Raji (cell line): ENCODE results near the gene COCH.

Experiments
- POLR2A ChIP-seq: IDR thresholded peaks from 2 replicates; pipeline ENCODE4 v1.6.1; 2011; ENCODE audit warnings: low read depth, low read length, control low read depth; ENCODE audit not compliant: insufficient read depth

The COCH gene

GRCh38 chr14:30868736-30869135, 5.6 kb upstream of the COCH start:
- TF ChIP-seq POLR2A: no peak

GRCh38 chr14:30869551-30870155, 4.7 kb upstream of the COCH start:
- TF ChIP-seq POLR2A: no peak

GRCh38 chr14:30872602-30873001, 1.8 kb upstream of the COCH start:
- no peak for TF ChIP-seq POLR2A

GRCh38 chr14:30873308-30874119, 845 bp upstream of the COCH start:
- TF ChIP-seq POLR2A: no peak

- TF ChIP-seq POLR2A: no peak
These were observed 834 bp downstream of the COCH start for GRCh38 chr14:30874999-30875787.

- TF ChIP-seq POLR2A: no peak
These were observed 1.4 kb downstream of the COCH start for GRCh38 chr14:30875788-30876053.

- TF ChIP-seq POLR2A: no peak
These were observed 2.3 kb downstream of the COCH start for GRCh38 chr14:30876692-30877091.

- TF ChIP-seq POLR2A: no peak
These were observed 8.1 kb downstream of the COCH start for GRCh38 chr14:30882431-30882830.

GRCh38 chr14:30883508-30884294, 9.3 kb downstream of the COCH start:
- no peak for TF ChIP-seq POLR2A

- TF ChIP-seq POLR2A: no peak
These were observed 10.5 kb downstream of the COCH start for GRCh38 chr14:30884901-30885300.

- no peak for TF ChIP-seq POLR2A
These were observed 11.7 kb downstream of the COCH start for GRCh38 chr14:30885840-30886740.

- no peak for TF ChIP-seq POLR2A
These were observed 14.3 kb downstream of the COCH start for GRCh38 chr14:30888480-30889243.

- TF ChIP-seq POLR2A: no peak
These were observed 14.9 kb downstream of the COCH start for GRCh38 chr14:30889244-30889594.

GRCh38 chr14:30893819-30894218, 19.5 kb downstream of the COCH start:
- TF ChIP-seq POLR2A: no peak
